ENCODE measurements around the gene LAMA3.

Gene LAMA3

GRCh38 chr18:24000613-24001490, 311.6 kb downstream of the LAMA3 start:
- DNase-seq (ENCODE audit: low read depth in 2 of 2), result no peak

- no peak for DNase-seq (ENCODE audit: low read depth in 2 of 2)
Measured at GRCh38 chr18:24002479-24002878, 313.2 kb downstream of the LAMA3 start.

- DNase-seq (ENCODE audit: low read depth in 2 of 2), result no peak
Measured at GRCh38 chr18:24003288-24003687, 314.0 kb downstream of the LAMA3 start.

GRCh38 chr18:24003903-24004640, 314.8 kb downstream of the LAMA3 start:
- DNase-seq (ENCODE audit: low read depth in 2 of 2), result no peak

Measured in activated CD4-positive, alpha-beta T cell treated with anti-CD3 and anti-CD28 coated beads for 24 hours (primary cell).